ENCODE data around the gene FGFR3.

Gene FGFR3

GRCh38 chr4:1803523-1804423 is 10.7 kb downstream of the FGFR3 start:
- DNase-seq, result no peak

- DNase-seq, result no peak
These were observed 11.8 kb downstream of the FGFR3 start for GRCh38 chr4:1804638-1805492.

- no peak for DNase-seq
These were observed 12.6 kb downstream of the FGFR3 start for GRCh38 chr4:1805493-1806222.

GRCh38 chr4:1806223-1806564 is 13.1 kb downstream of the FGFR3 start:
- no peak for DNase-seq

GRCh38 chr4:1806596-1807331 is 13.7 kb downstream of the FGFR3 start:
- no peak for DNase-seq

GRCh38 chr4:1807332-1807777 is 14.3 kb downstream of the FGFR3 start:
- no peak for DNase-seq

- DNase-seq, result no peak
These were observed 15.3 kb downstream of the FGFR3 start for GRCh38 chr4:1808396-1808795.

GRCh38 chr4:1808851-1809753 is 16.0 kb downstream of the FGFR3 start:
- DNase-seq, result no peak

- DNase-seq, result no peak
These were observed 16.8 kb downstream of the FGFR3 start for GRCh38 chr4:1809754-1810502.

- DNase-seq, result no peak
These were observed 17.7 kb downstream of the FGFR3 start for GRCh38 chr4:1810765-1811164.

- no peak for DNase-seq
These were observed 19.6 kb downstream of the FGFR3 start for GRCh38 chr4:1812720-1813119.

- DNase-seq, result no peak
These were observed 20.1 kb downstream of the FGFR3 start for GRCh38 chr4:1813231-1813630.

GRCh38 chr4:1813915-1814314 is 20.8 kb downstream of the FGFR3 start:
- DNase-seq, result no peak

- DNase-seq, result no peak
These were observed 21.4 kb downstream of the FGFR3 start for GRCh38 chr4:1814453-1814852.

GRCh38 chr4:1815096-1815996 is 22.3 kb downstream of the FGFR3 start:
- DNase-seq, result no peak

- DNase-seq, result no peak
These were observed 23.1 kb downstream of the FGFR3 start for GRCh38 chr4:1815997-1816860.

GRCh38 chr4:1819284-1819683 is 26.2 kb downstream of the FGFR3 start:
- DNase-seq, result no peak

GRCh38 chr4:1819816-1820215 is 26.7 kb downstream of the FGFR3 start:
- no peak for DNase-seq

Measured in DMS79 (cell line).